Esophagus muscularis mucosa (tissue), 3 donors: Measurements from ENCODE around the gene SLC28A2.

Experiments
- POLR2A ChIP-seq: fragments of 450-650 bp; IDR thresholded peaks from one replicate; pipeline ENCODE4 v1.6.1; 2017; ENCODE audit warnings: antibody characterized with exemption, moderate library complexity, mild to moderate bottlenecking, low read depth
- TF ChIP-seq, protein P1 (sequence below), 3 experiments: fragments of 200-600 bp in 2 of 3; fragments of 450-650 bp in 1 of 3; sonication (generic) in 2 of 3; IDR thresholded peaks; one replicate each; pipeline ENCODE4 v1.5.1; 2017 to 2019; ENCODE audit warnings: antibody characterized with exemption in 3 of 3, mild to moderate bottlenecking in 2 of 3, moderate library complexity in 1 of 3

DNA sequence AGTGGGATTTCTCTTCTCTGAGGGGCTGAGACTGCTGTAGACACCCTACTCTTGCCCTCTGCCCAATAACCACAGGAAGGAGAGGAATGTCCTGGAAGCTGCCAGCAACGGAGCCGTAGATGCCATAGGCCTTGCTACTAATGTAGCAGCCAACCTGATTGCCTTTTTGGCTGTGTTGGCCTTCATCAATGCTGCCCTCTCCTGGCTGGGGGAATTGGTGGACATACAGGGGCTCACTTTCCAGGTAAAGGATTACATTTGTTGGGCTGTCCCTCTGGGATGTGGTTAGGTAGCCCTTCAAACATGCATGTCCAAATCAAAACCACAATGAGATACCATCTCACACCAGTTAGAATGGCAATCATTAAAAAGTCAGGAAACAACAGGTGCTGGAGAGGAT is 16.1 kb downstream of the SLC28A2 start:
- TF ChIP-seq, protein P1, sequence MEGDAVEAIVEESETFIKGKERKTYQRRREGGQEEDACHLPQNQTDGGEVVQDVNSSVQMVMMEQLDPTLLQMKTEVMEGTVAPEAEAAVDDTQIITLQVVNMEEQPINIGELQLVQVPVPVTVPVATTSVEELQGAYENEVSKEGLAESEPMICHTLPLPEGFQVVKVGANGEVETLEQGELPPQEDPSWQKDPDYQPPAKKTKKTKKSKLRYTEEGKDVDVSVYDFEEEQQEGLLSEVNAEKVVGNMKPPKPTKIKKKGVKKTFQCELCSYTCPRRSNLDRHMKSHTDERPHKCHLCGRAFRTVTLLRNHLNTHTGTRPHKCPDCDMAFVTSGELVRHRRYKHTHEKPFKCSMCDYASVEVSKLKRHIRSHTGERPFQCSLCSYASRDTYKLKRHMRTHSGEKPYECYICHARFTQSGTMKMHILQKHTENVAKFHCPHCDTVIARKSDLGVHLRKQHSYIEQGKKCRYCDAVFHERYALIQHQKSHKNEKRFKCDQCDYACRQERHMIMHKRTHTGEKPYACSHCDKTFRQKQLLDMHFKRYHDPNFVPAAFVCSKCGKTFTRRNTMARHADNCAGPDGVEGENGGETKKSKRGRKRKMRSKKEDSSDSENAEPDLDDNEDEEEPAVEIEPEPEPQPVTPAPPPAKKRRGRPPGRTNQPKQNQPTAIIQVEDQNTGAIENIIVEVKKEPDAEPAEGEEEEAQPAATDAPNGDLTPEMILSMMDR (IDR thresholded peaks at IDR 0.05), result no peak
- TF ChIP-seq POLR2A, result no peak
